ENCODE measurements around the gene KRT74.

KRT74 gene

GRCh38 chr12:52537101-52537500 lies 36.5 kb downstream of the KRT74 start:
- DNase-seq (ENCODE audit: low read depth): no peak

GRCh38 chr12:52535574-52535973 lies 38.1 kb downstream of the KRT74 start:
- DNase-seq (ENCODE audit: low read depth): no peak

DNA sequence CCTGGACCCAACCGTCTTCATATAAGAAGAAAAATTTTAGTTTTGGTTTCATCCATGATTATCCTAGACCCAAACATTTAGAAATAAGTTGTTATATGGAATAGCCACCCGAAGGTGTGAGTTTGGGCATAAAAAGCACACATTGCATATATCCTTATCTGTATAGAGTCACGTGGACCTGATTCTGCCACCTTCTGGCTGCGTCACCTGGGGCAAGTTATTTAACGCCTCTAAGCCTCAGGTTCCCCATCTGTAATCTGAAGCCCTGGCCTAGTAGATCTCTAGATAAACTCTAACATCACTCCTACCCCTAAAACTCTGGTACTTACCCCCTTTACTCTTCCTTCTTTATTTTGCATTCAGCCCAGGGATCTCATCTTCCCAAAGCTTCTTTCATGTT lies 39.2 kb downstream of the KRT74 start:
- DNase-seq (ENCODE audit: low read depth): no peak

- DNase-seq (ENCODE audit: low read depth): no peak
Measured at GRCh38 chr12:52533686-52534470, 39.8 kb downstream of the KRT74 start.

GRCh38 chr12:52532636-52533035 lies 41.0 kb downstream of the KRT74 start:
- no peak for DNase-seq (ENCODE audit: low read depth)

GRCh38 chr12:52531566-52532300 lies 41.9 kb downstream of the KRT74 start:
- DNase-seq (ENCODE audit: low read depth): no peak

DNA sequence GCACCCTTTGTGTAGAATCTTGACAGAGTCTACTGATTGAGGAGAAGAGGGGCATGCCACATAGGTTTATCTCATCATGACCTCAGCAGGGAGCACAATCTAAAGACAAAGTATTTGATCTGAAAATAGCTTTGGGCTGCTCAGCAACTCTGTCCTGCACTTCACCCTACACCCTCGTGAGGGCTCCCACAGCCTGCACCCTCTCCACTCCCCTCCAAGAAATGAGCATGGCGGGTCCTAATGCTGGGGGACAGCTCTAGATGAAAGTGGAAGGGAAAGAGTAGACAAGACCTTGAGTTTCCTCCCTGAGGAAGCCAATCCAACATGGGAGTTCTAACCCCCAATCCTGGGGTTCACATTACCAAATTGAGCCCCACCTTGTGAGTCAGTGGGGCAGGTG lies 42.7 kb downstream of the KRT74 start:
- no peak for DNase-seq (ENCODE audit: low read depth)

DNA sequence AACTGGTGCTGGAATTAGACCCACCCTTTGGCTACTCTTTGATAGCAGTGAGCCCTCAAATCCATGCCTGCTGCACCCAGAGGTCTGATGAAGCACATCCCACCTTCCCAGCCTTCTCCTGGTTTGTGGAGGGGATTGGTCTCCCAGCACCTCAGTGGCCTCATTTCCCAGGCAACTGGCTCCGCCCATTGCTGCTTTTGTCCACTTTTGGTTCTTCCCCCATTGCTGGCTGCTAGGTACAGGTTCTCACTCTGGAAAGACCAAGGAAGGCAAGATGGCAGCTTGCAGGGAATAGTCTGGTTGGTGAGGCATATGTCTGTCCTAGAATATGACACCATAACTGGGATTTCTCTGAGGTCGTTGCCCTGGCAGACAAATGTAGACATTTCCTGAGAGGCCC lies 43.3 kb downstream of the KRT74 start:
- DNase-seq (ENCODE audit: low read depth): no peak

DNA sequence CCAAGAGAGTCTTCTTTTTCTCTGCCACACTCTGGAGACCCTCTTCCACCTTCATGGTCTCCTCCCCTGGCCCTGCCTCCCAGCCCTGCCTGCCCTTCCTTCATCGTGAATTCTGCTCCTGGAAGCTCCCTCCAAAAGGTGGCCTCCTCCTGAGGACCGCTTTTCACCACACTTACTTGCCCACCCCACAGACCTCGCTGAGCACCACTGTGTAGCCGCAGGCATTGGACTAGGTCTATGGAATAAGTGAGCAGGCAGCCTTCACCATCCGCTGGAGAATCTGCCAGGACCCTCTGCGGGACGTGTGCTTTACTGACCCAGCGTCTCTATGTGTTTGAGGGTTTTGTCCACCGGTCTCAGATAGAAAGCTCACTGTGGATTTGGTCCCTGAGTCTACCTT lies 43.8 kb downstream of the KRT74 start:
- no peak for DNase-seq (ENCODE audit: low read depth)

DNA sequence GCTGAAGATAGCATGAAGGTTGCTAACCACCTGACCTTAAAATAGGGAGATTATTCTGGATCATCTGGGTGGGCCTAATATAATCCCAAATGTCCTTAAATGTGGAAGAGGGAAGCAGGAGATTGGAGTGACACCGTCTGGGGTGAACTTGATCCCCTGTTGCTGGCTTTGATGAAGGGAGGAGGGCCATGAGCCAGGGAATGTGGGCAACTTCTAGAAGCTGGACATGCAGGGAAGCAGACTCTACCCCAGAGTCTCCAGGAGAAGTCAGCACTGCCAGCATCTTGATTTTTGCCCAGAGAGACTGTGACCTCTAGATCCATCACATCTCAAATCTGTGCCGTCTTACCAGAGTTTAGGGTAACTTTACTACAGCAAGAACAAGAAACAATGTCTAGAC lies 44.2 kb downstream of the KRT74 start:
- DNase-seq (ENCODE audit: low read depth): no peak

DNA sequence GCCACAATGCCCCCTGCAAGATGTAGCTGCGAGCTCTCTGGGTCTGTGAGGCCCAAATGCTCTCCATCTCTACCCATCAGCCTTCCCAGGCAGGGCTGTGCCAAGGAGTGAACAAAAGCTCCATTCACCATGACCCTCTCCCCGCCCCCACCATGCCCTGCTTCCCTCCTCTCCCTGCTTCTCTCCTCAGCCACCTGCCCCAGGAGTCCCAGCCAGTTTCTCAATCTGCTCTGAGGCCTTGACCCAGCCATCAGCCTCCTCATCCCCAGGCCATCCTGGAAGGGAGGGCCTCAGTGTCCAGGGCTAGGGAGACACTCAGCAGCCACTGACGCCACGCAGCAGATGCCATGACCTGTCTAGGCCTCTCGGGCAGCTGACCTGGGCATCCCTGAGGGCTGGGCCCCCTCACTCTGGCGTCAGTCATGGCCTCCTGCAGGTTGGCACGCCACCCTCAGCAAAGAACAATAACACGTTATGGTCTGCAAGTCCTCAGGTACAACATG lies 45.0 kb downstream of the KRT74 start:
- no peak for DNase-seq (ENCODE audit: low read depth)

GRCh38 chr12:52527121-52527800 lies 46.4 kb downstream of the KRT74 start:
- no peak for DNase-seq (ENCODE audit: low read depth)

GRCh38 chr12:52526511-52526951 lies 47.1 kb downstream of the KRT74 start:
- no peak for DNase-seq (ENCODE audit: low read depth)

- DNase-seq (ENCODE audit: low read depth): no peak
Measured at GRCh38 chr12:52525661-52526499, 47.8 kb downstream of the KRT74 start.

DNA sequence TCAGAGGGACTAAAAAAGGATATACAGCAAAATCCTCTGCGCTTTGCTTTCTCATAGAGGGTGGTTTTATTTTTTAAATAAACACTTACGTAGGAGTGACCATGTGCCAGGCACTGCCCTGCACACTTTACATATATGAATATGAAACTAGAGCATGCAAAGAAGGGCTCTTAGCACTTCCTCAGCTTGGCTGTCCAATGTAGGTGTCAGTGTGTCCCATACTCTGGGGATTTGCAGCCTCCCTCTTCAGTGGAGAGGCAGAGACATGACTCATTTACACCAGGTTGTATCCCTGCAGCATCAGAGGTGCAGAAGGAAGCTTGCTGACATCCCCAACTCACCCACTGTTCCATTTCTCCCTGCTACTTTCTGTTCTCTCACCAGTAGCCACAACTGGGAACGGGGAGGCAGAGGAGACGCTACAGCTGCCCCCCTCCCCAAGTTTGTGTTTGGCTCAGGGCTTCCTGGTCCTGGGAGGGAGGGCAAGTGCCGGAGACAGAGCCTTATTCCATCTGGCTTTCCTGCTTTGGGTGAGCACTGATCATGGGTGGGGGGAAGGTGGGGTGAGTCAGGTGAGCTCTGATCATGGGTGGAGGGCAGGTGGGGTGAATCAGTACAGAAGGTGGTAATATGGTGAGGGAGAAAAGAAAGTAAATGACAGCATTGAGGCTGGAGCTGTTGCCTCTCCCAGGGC lies 48.6 kb downstream of the KRT74 start:
- no peak for DNase-seq (ENCODE audit: low read depth)

GRCh38 chr12:52524241-52524897 lies 49.3 kb downstream of the KRT74 start:
- no peak for DNase-seq (ENCODE audit: low read depth)

DNA sequence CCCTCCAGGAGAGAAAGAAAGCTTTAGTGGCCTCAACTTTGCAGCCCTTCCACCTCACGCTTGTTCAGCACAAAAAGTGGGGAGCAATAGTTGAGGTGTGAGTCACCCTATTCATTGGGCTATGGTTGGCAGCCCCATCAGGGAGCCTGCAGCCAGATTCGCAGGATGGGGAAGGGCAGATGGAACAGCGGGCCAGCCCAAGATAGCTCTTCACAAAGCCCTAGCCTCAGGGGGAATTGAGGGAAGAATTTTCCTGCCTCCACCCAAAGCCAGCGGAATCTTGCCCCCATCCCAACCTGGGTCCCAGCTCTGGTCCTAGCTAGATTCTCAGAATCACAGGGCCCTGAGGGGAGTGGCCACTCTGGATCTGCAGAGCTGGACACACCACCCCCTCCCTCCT lies 49.8 kb downstream of the KRT74 start:
- no peak for DNase-seq (ENCODE audit: low read depth)

DNA sequence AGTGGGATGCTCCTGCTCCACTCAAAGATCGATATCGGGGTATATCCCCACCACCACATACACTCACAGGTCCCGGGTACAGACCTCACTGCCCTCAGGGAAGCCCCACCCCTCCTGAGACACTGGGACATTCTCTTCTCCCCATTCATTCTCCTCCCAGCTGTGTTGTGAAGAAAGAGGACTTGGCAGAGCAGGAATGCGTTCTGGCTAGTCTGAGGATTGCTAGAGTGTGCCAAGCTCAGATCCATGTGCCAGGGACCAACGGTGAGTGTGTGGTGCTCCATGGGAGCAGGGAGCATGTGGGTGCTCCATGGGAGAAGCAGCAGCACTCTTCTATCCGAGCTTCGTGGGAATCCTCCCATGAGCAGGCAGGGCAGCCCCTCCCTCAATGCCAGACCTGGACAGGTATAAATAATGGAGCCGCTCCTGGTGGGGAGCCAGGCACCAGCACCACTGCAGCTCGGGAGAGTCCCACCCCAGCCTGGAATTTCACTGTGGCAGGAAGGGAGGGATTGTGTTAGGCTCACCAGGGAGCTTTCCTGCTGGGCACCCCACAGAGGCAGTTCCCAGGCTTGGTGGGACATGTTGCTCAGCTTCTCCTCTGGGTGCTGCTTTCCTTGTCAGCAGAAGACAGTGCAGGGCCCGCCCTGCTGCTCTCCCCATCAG lies 51.2 kb downstream of the KRT74 start:
- no peak for DNase-seq (ENCODE audit: low read depth)

DNA sequence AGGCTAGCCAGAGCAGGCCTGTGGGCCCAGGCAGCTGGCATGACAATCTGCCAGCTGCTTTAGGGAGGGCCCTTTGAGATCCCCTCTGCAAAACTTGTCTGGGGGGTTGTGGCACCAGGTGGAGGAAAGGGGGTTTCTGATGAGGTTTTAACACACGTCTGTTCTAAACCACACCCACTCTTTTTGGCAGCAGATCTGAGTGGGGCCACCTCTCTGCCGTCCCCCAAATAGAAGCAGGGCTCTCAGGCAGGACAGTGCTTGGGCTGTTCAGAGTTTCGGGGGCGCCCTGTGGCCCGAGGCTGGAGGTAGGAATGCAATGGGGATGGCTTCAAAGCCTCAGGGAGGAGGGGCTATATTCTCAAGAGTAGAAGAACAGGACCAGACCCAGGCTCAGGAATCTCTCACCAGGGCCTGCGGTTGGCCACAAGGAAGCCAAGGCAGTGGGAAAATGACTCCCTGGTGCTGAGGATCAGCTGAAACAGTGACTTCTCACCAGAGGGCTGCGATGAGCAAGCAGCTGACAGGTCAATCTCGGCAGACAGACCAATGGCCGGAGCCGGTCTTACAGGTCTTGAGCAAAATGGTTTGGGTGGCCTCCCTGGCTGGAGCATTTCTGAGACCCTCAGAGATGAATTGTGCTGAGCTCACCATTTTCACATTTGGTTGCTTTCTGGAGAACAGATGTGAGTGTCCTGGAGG lies 51.9 kb downstream of the KRT74 start:
- DNase-seq (ENCODE audit: low read depth): no peak

- no peak for DNase-seq (ENCODE audit: low read depth)
Measured at GRCh38 chr12:52521175-52521567, 52.5 kb downstream of the KRT74 start.
